RWPE1 (cell line): Measurements from ENCODE around the gene TRRAP.

Source experiments
- CTCF ChIA-PET: fragments of 350-600 bp; sonication (Branson Sonifier 250); formaldehyde crosslinking; extraction: SDS; loops from one replicate; lab custom pipeline; 2021; lab: Yijun Ruan, JAX
- POLR2A ChIA-PET: fragments of 400-600 bp; formaldehyde crosslinking; extraction: SDS; loops from one replicate; lab custom pipeline; 2020; ENCODE audit warnings: antibody characterized with exemption; ENCODE audit not compliant: low non-redundant PET; lab: Yijun Ruan, JAX
- DNase-seq: peaks from one replicate; pipeline ENCODE4 v3.0.0; 2012; ENCODE audit warnings: low spot score
- H3K27ac ChIP-seq: fragments of 450-650 bp; 2 replicates; pipeline ENCODE4 v1.5.1; 2017
- CTCF ChIP-seq: fragments of 450-650 bp; conservative IDR thresholded peaks from 2 replicates; pipeline ENCODE4 v1.5.1; 2017; ENCODE audit warnings: low read depth, mild to moderate bottlenecking

Gene TRRAP

GRCh38 chr7:98911916-98912315 is 33.6 kb downstream of the TRRAP start:
- no peak for TF ChIP-seq CTCF
- ChIA-PET CTCF (interaction anchor here (0.5 to 0.6 kb wide), 2 partner anchors 54 to 69 kb away, joined by 3 to 7 read pairs; no protein-coding TSS in a partner anchor), POLR2A (no interaction called here)
- H3K27ac ChIP-seq = no peak overlapping the region
- DNase-seq = no peak

DNA sequence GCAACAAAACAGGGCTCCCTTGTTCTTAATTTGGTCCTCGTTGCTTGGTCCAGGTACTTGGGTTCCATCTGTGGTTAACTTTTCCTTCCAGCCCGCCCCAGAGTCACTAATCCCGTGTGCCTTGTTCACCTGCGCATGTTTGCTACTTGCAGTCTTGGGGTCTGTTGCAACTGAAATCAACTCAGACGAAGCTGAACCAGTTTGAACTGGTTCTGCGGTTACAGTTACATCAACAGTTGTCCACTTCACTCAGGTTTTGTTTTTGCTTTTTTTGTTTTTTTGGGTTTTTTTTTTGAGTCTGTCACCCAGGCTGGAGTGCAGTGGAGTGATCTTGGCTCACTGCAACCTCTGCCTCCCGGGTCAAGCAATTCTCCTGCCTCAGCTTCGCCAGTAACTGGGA is 34.7 kb downstream of the TRRAP start:
- ChIA-PET CTCF (no interaction called here), POLR2A (no interaction called here)
- TF ChIP-seq CTCF = no peak
- no peak overlapping the region for H3K27ac ChIP-seq
- DNase-seq = no peak

- no peak overlapping the region for H3K27ac ChIP-seq
- ChIA-PET POLR2A (no interaction called here), CTCF (no interaction called here)
- no peak for TF ChIP-seq CTCF
- DNase-seq = no peak
Measured at GRCh38 chr7:98913612-98914011, 35.3 kb downstream of the TRRAP start.

GRCh38 chr7:98917331-98917730 is 39.0 kb downstream of the TRRAP start:
- TF ChIP-seq CTCF = no peak
- H3K27ac ChIP-seq = no peak overlapping the region
- POLR2A ChIA-PET = no interaction called here
- CTCF ChIA-PET = no interaction called here
- DNase-seq = no peak

- POLR2A ChIA-PET = no interaction called here
- no peak for DNase-seq
- CTCF ChIA-PET = interaction anchor here (1.3 kb wide), 1 partner anchor 19 kb away, joined by 3 read pairs; no protein-coding TSS in a partner anchor
- no peak for TF ChIP-seq CTCF
- H3K27ac ChIP-seq = no peak overlapping the region; the same call in 1 of the 2 replicates
Measured at GRCh38 chr7:98921608-98922372, 43.5 kb downstream of the TRRAP start.

DNA sequence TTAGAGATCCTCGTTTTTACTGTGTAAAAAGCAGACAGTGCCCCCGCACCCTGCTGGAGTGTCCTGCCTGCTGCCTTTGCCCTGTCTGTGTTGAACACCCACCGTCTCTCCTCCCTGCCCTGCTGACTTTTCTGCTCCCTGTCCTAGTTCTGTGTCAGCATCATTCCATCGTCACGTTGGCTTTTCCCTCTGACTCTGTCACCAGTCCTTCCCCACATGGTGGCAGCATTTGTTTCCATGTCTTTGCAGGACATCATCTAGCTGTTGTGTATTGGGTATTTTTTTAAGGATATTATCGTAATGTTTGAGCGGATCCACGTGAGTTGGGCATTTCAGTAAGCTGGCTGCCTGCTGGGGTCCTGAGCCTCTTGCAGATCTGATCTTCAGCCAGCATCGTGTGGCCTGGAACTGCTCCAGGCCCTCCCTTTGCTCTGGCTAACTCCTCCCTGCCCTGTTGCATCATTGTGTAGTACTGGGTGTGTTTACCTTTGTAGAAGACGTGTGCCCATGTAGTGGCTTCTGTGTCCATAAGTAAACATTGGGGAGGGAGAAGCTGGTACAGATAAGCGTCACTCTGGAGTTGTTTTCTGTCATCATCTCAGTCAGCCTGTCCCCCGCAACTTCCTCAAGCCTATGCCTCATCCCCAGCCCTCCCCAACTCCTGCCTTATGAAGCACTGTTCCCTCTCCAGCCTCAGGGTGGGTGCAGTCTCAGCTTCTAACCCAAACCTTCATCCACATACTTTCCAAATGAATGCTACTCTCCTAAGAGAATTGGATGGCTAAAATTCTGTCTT is 44.3 kb downstream of the TRRAP start:
- DNase-seq = no peak
- POLR2A ChIA-PET = no interaction called here
- peak overlapping the region; percentile 2; the same call in 1 of the 2 replicates for H3K27ac ChIP-seq
- CTCF ChIA-PET = interaction anchor here (0.6 to 1.3 kb wide), 4 partner anchors 20 to 81 kb away, joined by 3 read pairs; no protein-coding TSS in a partner anchor
- TF ChIP-seq CTCF = no peak
